OCI-LY7 (cell line): Measurements from ENCODE around the gene BCAR3. TPM values are rescaled to one million over a fixed set of nuclear protein-coding genes. Genes with fewer than 3 reads are reported as not detected.

Experiments used
- BruUV-seq: library from RNA; stranded (reverse); fragments of 400-500 nt; replicated peaks from 2 replicates; lab custom pipeline; 2021; lab: Mats Ljungman, UMichigan
- CTCF ChIA-PET: fragments of 300-600 bp; sonication (Branson Sonifier 250); formaldehyde crosslinking; loops from one replicate; lab custom pipeline; 2022; ENCODE audit warnings: antibody characterized with exemption; ENCODE audit not compliant: unreplicated experiment; lab: Charles Lee
- POLR2A ChIA-PET: fragments of 300-600 bp; sonication (Branson Sonifier 250); formaldehyde crosslinking; loops from one replicate; lab custom pipeline; 2022; ENCODE audit warnings: antibody characterized with exemption; lab: Charles Lee
- DNase-seq: peaks from one replicate; pipeline ENCODE4 v3.0.0-alpha.2; 2015; ENCODE audit warnings: low spot score
- H2AFZ ChIP-seq: fragments of 200-600 bp; sonication (generic), shearing (Covaris generic); 2 replicates; pipeline ENCODE4 v1.6.1; 2014; ENCODE audit warnings: mild to moderate bottlenecking, antibody characterized with exemption, low read length, moderate library complexity
- H3K27ac ChIP-seq: fragments of 200-600 bp; sonication (generic); 2 replicates; pipeline ENCODE4 v1.5.1; 2014; ENCODE audit warnings: mixed run types, low read depth, mild to moderate bottlenecking, moderate library complexity, low read length, inconsistent platforms; ENCODE audit not compliant: poor library complexity, severe bottlenecking
- H3K36me3 ChIP-seq: fragments of 200-600 bp; sonication (generic); 2 replicates; pipeline ENCODE4 v1.6.1; 2014; ENCODE audit warnings: mild to moderate bottlenecking, antibody characterized with exemption, low read length, moderate library complexity, mixed read lengths; ENCODE audit not compliant: insufficient read depth
- H3K4me1 ChIP-seq: fragments of 200-600 bp; sonication (generic); 2 replicates; pipeline ENCODE4 v1.5.1; 2014; ENCODE audit warnings: mild to moderate bottlenecking, low read length; ENCODE audit not compliant: insufficient read depth, poor library complexity, severe bottlenecking
- H3K4me2 ChIP-seq: fragments of 200-600 bp; sonication (generic); 2 replicates; pipeline ENCODE4 v1.6.1; 2014; ENCODE audit warnings: mild to moderate bottlenecking, low read length
- H3K4me3 ChIP-seq: fragments of 200-600 bp; sonication (generic); 2 replicates; pipeline ENCODE4 v1.5.1; 2014; ENCODE audit warnings: mild to moderate bottlenecking, low read depth, low read length; ENCODE audit not compliant: poor library complexity, severe bottlenecking
- H3K79me2 ChIP-seq: fragments of 200-600 bp; sonication (generic); 2 replicates; pipeline ENCODE4 v1.6.1; 2016; ENCODE audit warnings: low read depth, mild to moderate bottlenecking, low read length, moderate library complexity, mixed read lengths; ENCODE audit not compliant: insufficient read depth
- H3K9me2 ChIP-seq: fragments of 200-600 bp; sonication (generic); 2 replicates; pipeline ENCODE4 v1.6.1; 2016; ENCODE audit warnings: mild to moderate bottlenecking, low read length, mixed read lengths; ENCODE audit not compliant: insufficient read depth
- H3K9me3 ChIP-seq: fragments of 200-600 bp; sonication (generic); 2 replicates; pipeline ENCODE4 v1.6.1; 2014; ENCODE audit warnings: mild to moderate bottlenecking, mixed run types, low read length, mixed read lengths
- H4K20me1 ChIP-seq: fragments of 200-600 bp; sonication (generic); 2 replicates; pipeline ENCODE4 v1.6.1; 2014; ENCODE audit warnings: mild to moderate bottlenecking, antibody characterized with exemption, low read length, moderate library complexity, mixed read lengths; ENCODE audit not compliant: insufficient read depth
- EZH2phosphoT487 ChIP-seq: fragments of 200-600 bp; sonication (generic); IDR thresholded peaks from 2 replicates; pipeline ENCODE4 v1.6.1; 2018; ENCODE audit warnings: low read depth, borderline replicate concordance, mild to moderate bottlenecking, mixed run types, antibody characterized with exemption, low read length, moderate library complexity, mixed read lengths
- intact Hi-C: fragments of 100-400 bp; cut with micrococcal nuclease; formaldehyde crosslinking; loops from one replicate; pipeline ENCODE4 v1.10.0; 2022; ENCODE audit not compliant: unreplicated experiment
- total RNA-seq, 2 experiments: library from RNA; depleted of rRNA in 1 of 2; stranded (reverse); fragments of >200 nt in 1 of 2; shearing (Covaris generic) in 1 of 2; gene quantifications; 2 replicates each; pipeline ENCODE4 v1.2.3, GENCODE V29; 2014 to 2022
- TF ChIP-seq, protein P1 (sequence below): fragments of 200-600 bp; sonication (generic); conservative IDR thresholded peaks from 2 replicates; pipeline ENCODE4 v1.5.1; 2014; ENCODE audit warnings: mild to moderate bottlenecking, antibody characterized with exemption, low read length, moderate library complexity, mixed read lengths

The BCAR3 gene
- total RNA-seq, 2 experiments from 2014 or later: 16.3 to 24.2 TPM

DNA sequence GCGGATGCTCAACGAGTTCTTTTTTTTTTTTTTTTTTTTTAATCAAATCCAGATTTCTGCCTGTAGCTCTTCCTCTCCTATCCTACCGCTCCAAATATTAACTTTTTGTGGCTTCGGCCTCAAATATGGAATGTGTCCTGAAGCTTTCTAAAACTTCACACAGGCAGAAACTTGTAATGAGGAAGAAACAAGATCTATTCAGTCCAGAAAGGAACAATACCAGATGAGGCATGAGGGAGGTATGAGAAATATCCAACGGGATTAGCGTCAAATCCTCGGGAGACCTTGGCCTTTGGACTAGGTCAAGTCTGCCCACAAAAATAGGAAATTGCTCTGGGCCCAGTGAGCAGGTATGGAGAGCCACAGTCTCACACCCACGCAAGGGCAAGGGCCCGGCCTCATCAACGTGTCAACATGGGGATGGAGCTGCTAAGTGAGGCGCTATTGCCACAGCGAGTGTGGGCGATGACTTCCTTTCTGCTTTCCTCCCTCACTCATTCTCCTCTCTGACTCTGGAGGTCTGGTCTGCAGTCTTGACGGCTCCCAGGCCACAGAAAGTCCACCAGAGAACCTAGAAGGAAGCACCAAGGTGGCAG is 66.6 kb downstream of the BCAR3 start:
- H4K20me1 ChIP-seq: no peaks in the 10 kb centered on the region

DNA sequence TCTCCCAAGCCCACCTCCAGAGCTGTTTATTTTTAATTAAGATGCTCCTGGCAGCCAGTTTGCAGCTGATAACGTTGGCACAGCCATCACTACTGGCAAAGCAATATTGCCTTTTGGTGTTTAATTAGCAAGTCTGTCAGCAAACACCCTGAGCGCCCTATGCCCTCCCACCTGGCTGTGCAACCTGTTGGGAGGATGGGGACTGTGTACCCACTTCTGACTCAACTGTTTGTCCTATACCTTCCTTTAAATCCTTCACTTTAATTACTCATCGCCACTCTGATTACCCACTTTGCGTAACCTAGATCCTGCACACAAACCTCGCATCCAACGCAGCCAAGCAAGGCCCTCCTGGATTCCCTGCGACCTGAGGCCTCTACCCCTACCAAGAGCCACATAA is 67.1 kb downstream of the BCAR3 start:
- H3K4me2 ChIP-seq: no peak overlapping the region
- BruUV-seq: no TSS peak
- no peak overlapping the region for H3K27ac ChIP-seq

More for the DNA sequence above, 66.6 kb downstream of the BCAR3 start:
- ChIA-PET POLR2A (interaction anchor here (0.6 kb wide), 2 partner anchors 15 to 17 kb away, joined by 3 read pairs; no protein-coding TSS in a partner anchor), CTCF (no interaction called here)
- H3K9me2 ChIP-seq: no peaks in the 10 kb centered on the region
- no peak for DNase-seq
- no peak overlapping the region for H3K4me3 ChIP-seq
- H3K9me3 ChIP-seq: no peaks in the 10 kb centered on the region
- no peak overlapping the region for H3K4me2 ChIP-seq
- intact Hi-C loops: no loop called here
- H2AFZ ChIP-seq: no peak overlapping the region
- H3K4me1 ChIP-seq: peaks cover 14% of the 10 kb centered on the region
- no peaks in the 10 kb centered on the region for H3K79me2 ChIP-seq
- TF ChIP-seq EZH2phosphoT487: no peak
- TF ChIP-seq, protein P1, sequence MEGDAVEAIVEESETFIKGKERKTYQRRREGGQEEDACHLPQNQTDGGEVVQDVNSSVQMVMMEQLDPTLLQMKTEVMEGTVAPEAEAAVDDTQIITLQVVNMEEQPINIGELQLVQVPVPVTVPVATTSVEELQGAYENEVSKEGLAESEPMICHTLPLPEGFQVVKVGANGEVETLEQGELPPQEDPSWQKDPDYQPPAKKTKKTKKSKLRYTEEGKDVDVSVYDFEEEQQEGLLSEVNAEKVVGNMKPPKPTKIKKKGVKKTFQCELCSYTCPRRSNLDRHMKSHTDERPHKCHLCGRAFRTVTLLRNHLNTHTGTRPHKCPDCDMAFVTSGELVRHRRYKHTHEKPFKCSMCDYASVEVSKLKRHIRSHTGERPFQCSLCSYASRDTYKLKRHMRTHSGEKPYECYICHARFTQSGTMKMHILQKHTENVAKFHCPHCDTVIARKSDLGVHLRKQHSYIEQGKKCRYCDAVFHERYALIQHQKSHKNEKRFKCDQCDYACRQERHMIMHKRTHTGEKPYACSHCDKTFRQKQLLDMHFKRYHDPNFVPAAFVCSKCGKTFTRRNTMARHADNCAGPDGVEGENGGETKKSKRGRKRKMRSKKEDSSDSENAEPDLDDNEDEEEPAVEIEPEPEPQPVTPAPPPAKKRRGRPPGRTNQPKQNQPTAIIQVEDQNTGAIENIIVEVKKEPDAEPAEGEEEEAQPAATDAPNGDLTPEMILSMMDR: no peak
- H3K36me3 ChIP-seq: no peaks in the 10 kb centered on the region
- no TSS peak for BruUV-seq
- no peak overlapping the region for H3K27ac ChIP-seq

DNA sequence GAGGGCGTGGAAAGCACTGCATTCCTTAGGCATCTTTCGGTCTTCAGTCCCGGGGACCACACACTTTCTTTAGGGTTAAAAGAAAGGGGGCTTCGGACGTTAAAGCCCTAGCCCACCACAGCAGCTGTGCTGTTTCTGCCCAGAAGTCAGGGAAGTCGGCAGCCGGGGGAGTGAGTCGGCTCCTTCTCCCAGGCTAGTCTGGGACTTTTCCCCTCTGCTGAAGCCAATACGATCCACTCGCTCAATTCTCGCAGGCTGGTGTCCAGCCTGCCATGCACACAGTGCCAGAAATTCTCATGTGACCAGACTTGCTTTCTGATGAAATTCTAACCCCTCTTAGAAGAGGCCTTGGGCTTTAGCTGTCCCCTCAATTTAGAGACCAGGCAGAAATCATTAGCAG is 67.7 kb downstream of the BCAR3 start:
- intact Hi-C loops: no loop called here
- BruUV-seq: no TSS peak
- CTCF ChIA-PET: no interaction called here
- Histone ChIP-seq H3K79me2 (no peaks in the 10 kb centered on the region), H3K9me3 (no peaks in the 10 kb centered on the region), H3K4me2 (no peak overlapping the region), H2AFZ (no peak overlapping the region), H4K20me1 (no peaks in the 10 kb centered on the region), H3K9me2 (no peaks in the 10 kb centered on the region), H3K4me3 (no peak overlapping the region), H3K4me1 (peaks cover 14% of the 10 kb centered on the region), H3K27ac (no peak overlapping the region), H3K36me3 (no peaks in the 10 kb centered on the region)
- no peak for TF ChIP-seq EZH2phosphoT487
- TF ChIP-seq, protein P1: no peak
- no peak for DNase-seq
- POLR2A ChIA-PET: interaction anchor here (0.6 to 1.7 kb wide), 4 partner anchors 11 to 32 kb away, joined by 3 to 4 read pairs (median 3); no protein-coding TSS in a partner anchor

More for the DNA sequence above, 67.1 kb downstream of the BCAR3 start:
- TF ChIP-seq, protein P1: no peak
- no peak for TF ChIP-seq EZH2phosphoT487
- peaks cover 14% of the 10 kb centered on the region for H3K4me1 ChIP-seq
- H4K20me1 ChIP-seq: no peaks in the 10 kb centered on the region
- POLR2A ChIA-PET: interaction anchor here (0.6 to 0.9 kb wide), 3 partner anchors 11 to 17 kb away, joined by 3 read pairs; no protein-coding TSS in a partner anchor
- no peaks in the 10 kb centered on the region for H3K79me2 ChIP-seq
- H3K36me3 ChIP-seq: no peaks in the 10 kb centered on the region
- no peaks in the 10 kb centered on the region for H3K9me2 ChIP-seq
- CTCF ChIA-PET: no interaction called here
- intact Hi-C loops: no loop called here
- DNase-seq: no peak
- no peaks in the 10 kb centered on the region for H3K9me3 ChIP-seq
- H2AFZ ChIP-seq: no peak overlapping the region
- H3K4me3 ChIP-seq: no peak overlapping the region
